Type B pancreatic cell (in vitro differentiated cells): Measurements from ENCODE around the gene SLC1A2. TPM values are rescaled to one million over a fixed set of nuclear protein-coding genes. Genes with fewer than 3 reads are reported as not detected.

Source experiments
- DNase-seq: peaks from one replicate; pipeline ENCODE4 v3.0.0; 2021; ENCODE audit warnings: mixed read lengths; ENCODE audit not compliant: unreplicated experiment; ENCODE audit errors: extremely low spot score
- H3K27ac Mint-ChIP-seq: 2 replicates; pipeline ENCODE4 v1.8.0; 2021; ENCODE audit warnings: mild to moderate bottlenecking, mixed read lengths
- H3K27me3 Mint-ChIP-seq: 2 replicates; pipeline ENCODE4 v1.8.0; 2021; ENCODE audit warnings: mixed read lengths
- H3K36me3 Mint-ChIP-seq: 2 replicates; pipeline ENCODE4 v1.8.0; 2021; ENCODE audit warnings: mixed read lengths
- H3K4me1 Mint-ChIP-seq: one replicate; pipeline ENCODE4 v1.8.0; 2021; ENCODE audit warnings: mixed read lengths; ENCODE audit not compliant: unreplicated experiment
- H3K4me3 Mint-ChIP-seq: 2 replicates; pipeline ENCODE4 v1.8.0; 2021; ENCODE audit warnings: mild to moderate bottlenecking, mixed read lengths
- H3K9me3 Mint-ChIP-seq: 2 replicates; pipeline ENCODE4 v1.8.0; 2021; ENCODE audit warnings: mixed read lengths
- CTCF ChIP-seq: fragments of 200-600 bp; sonication (generic); conservative IDR thresholded peaks from 2 replicates; pipeline ENCODE4 v1.5.0; 2021; ENCODE audit warnings: antibody characterized with exemption, mild to moderate bottlenecking
- total RNA-seq: library from RNA; stranded (reverse); gene quantifications from 2 replicates; pipeline ENCODE4 v1.2.1, GENCODE V29; 2021; ENCODE audit warnings: low replicate concordance

Gene SLC1A2
- total RNA-seq, 1 donor from 2014 or later = 7.4 TPM

- TF ChIP-seq CTCF = no peak
- no peaks in the 10 kb centered on the region for H3K36me3 Mint-ChIP-seq
- H3K9me3 Mint-ChIP-seq = peaks cover 2% of the 10 kb centered on the region
- H3K27me3 Mint-ChIP-seq = peaks cover 1% of the 10 kb centered on the region
- DNase-seq = no peak
- H3K4me3 Mint-ChIP-seq = no peak overlapping the region
- H3K4me1 Mint-ChIP-seq = no peaks in the 10 kb centered on the region
- no peak overlapping the region for H3K27ac Mint-ChIP-seq
These were observed 64.7 kb downstream of the SLC1A2 start for GRCh38 chr11:35354644-35355043.

- TF ChIP-seq CTCF = no peak
- Mint-ChIP-seq H3K4me1 (peaks cover 8% of the 10 kb centered on the region), H3K27ac (no peak overlapping the region), H3K36me3 (no peaks in the 10 kb centered on the region), H3K9me3 (peaks cover 8% of the 10 kb centered on the region), H3K27me3 (peaks cover 4% of the 10 kb centered on the region), H3K4me3 (no peak overlapping the region)
- no peak for DNase-seq
These were observed 67.1 kb downstream of the SLC1A2 start for GRCh38 chr11:35352077-35352888.

- no peaks in the 10 kb centered on the region for H3K36me3 Mint-ChIP-seq
- no peak overlapping the region for H3K27ac Mint-ChIP-seq
- no peak for TF ChIP-seq CTCF
- no peak overlapping the region for H3K4me3 Mint-ChIP-seq
- DNase-seq = no peak
- H3K4me1 Mint-ChIP-seq = peaks cover 11% of the 10 kb centered on the region
- peaks cover 4% of the 10 kb centered on the region for H3K27me3 Mint-ChIP-seq
- H3K9me3 Mint-ChIP-seq = peaks cover 8% of the 10 kb centered on the region
These were observed 69.5 kb downstream of the SLC1A2 start for GRCh38 chr11:35349897-35350296.

- no peak for TF ChIP-seq CTCF
- peaks cover 11% of the 10 kb centered on the region for H3K4me1 Mint-ChIP-seq
- no peak overlapping the region for H3K4me3 Mint-ChIP-seq
- peaks cover 8% of the 10 kb centered on the region for H3K9me3 Mint-ChIP-seq
- no peak overlapping the region for H3K27ac Mint-ChIP-seq
- DNase-seq = no peak
- no peaks in the 10 kb centered on the region for H3K36me3 Mint-ChIP-seq
- H3K27me3 Mint-ChIP-seq = peaks cover 4% of the 10 kb centered on the region
These were observed 70.3 kb downstream of the SLC1A2 start for GRCh38 chr11:35348898-35349687.

- peaks cover 11% of the 10 kb centered on the region for H3K4me1 Mint-ChIP-seq
- no peak for DNase-seq
- TF ChIP-seq CTCF = no peak
- H3K4me3 Mint-ChIP-seq = no peak overlapping the region
- no peak overlapping the region for H3K27ac Mint-ChIP-seq
- no peaks in the 10 kb centered on the region for H3K36me3 Mint-ChIP-seq
- H3K9me3 Mint-ChIP-seq = peaks cover 8% of the 10 kb centered on the region
- H3K27me3 Mint-ChIP-seq = peaks cover 4% of the 10 kb centered on the region
These were observed 71.4 kb downstream of the SLC1A2 start for GRCh38 chr11:35347921-35348331.
